Loucy (cell line): ENCODE measurements around the gene COL23A1.

Experiments used
- H2AFZ ChIP-seq: fragments of 200-600 bp; sonication (generic); 2 replicates; pipeline ENCODE4 v1.6.0; 2016; ENCODE audit warnings: antibody characterized with exemption, mild to moderate bottlenecking, low read length, moderate library complexity
- H3F3A ChIP-seq: fragments of 200-600 bp; 2 replicates; pipeline ENCODE4 v1.6.0; 2016; ENCODE audit warnings: antibody characterized with exemption, low read depth, mild to moderate bottlenecking
- H3K27me3 ChIP-seq: fragments of 200-600 bp; sonication (generic); 2 replicates; pipeline ENCODE4 v1.6.1; 2014; ENCODE audit warnings: low read length, mild to moderate bottlenecking; ENCODE audit not compliant: insufficient read depth, poor library complexity, severe bottlenecking
- H3K36me3 ChIP-seq: fragments of 200-600 bp; sonication (generic); 2 replicates; pipeline ENCODE4 v1.6.1; 2016; ENCODE audit warnings: low read length; ENCODE audit not compliant: insufficient read depth
- H3K4me1 ChIP-seq: fragments of 200-600 bp; sonication (generic); 2 replicates; pipeline ENCODE4 v1.5.1; 2014; ENCODE audit warnings: low read length, mild to moderate bottlenecking; ENCODE audit not compliant: insufficient read depth, poor library complexity, severe bottlenecking
- H3K4me2 ChIP-seq: fragments of 200-600 bp; sonication (generic); 2 replicates; pipeline ENCODE4 v1.6.0; 2014; ENCODE audit warnings: antibody characterized with exemption, low read length, low read depth, mild to moderate bottlenecking; ENCODE audit not compliant: poor library complexity, severe bottlenecking
- H3K4me3 ChIP-seq: fragments of 200-600 bp; sonication (generic); 2 replicates; pipeline ENCODE4 v1.5.1; 2014; ENCODE audit warnings: low read length, mild to moderate bottlenecking, mixed read lengths; ENCODE audit not compliant: poor library complexity, severe bottlenecking
- H3K79me2 ChIP-seq: fragments of 200-600 bp; sonication (generic); 2 replicates; pipeline ENCODE4 v1.6.1; 2014; ENCODE audit warnings: low read length; ENCODE audit not compliant: insufficient read depth
- H3K9ac ChIP-seq: fragments of 200-600 bp; sonication (generic); 2 replicates; pipeline ENCODE4 v1.6.0; 2014; ENCODE audit warnings: mild to moderate bottlenecking, low read depth, low read length, moderate library complexity; ENCODE audit not compliant: poor library complexity, severe bottlenecking
- H3K9me2 ChIP-seq: fragments of 200-600 bp; sonication (generic); replicated peaks from 2 replicates; pipeline ENCODE4 v1.6.1; 2016; ENCODE audit warnings: low read depth, low read length, mixed read lengths
- H3K9me3 ChIP-seq: fragments of 200-600 bp; sonication (generic); 2 replicates; pipeline ENCODE4 v1.6.1; 2014; ENCODE audit warnings: mild to moderate bottlenecking, antibody characterized with exemption, low read length, low read depth; ENCODE audit not compliant: insufficient read depth
- H4K20me1 ChIP-seq: fragments of 200-600 bp; sonication (generic); 2 replicates; pipeline ENCODE4 v1.6.0; 2014; ENCODE audit warnings: antibody characterized with exemption, low read length, mild to moderate bottlenecking; ENCODE audit not compliant: insufficient read depth, poor library complexity, severe bottlenecking
- EZH2phosphoT487 ChIP-seq: fragments of 200-600 bp; IDR thresholded peaks from 2 replicates; pipeline ENCODE4 v1.6.1; 2018; ENCODE audit warnings: antibody characterized with exemption, mild to moderate bottlenecking, moderate library complexity, borderline replicate concordance
- TF ChIP-seq, protein P1 (sequence below): fragments of 200-600 bp; sonication (generic); conservative IDR thresholded peaks from 2 replicates; pipeline ENCODE4 v1.5.1; 2014; ENCODE audit warnings: mild to moderate bottlenecking, antibody characterized with exemption, low read length

Gene COL23A1

DNA sequence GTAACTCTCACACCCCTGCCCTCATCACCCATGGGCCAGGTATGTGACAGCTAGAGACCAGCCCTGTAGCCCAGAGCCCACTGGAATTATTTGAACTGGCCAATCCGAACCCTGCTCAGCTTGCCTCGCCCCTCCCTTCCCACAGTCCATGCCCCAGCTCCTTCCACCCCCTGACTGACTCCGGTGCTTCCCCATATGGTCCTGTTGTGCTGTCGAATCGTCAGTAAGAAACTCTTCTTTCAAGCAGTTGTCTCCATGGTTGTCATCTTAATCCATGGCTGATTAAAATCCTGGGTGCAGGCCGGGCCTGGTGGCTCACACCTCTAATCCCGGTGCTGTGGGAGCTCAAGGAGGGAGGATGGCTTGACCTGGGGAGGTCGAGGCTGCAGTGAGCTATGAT is 118.5 kb downstream of the COL23A1 start:
- no peaks in the 10 kb centered on the region for H3K4me1 ChIP-seq
- H3K36me3 ChIP-seq, result no peaks in the 10 kb centered on the region
- no peaks in the 10 kb centered on the region for H3K27me3 ChIP-seq
- H3K9me2 ChIP-seq, result no peaks in the 10 kb centered on the region
- H3K9ac ChIP-seq, result no peak overlapping the region
- H3K9me3 ChIP-seq, result no peaks in the 10 kb centered on the region
- H3K79me2 ChIP-seq, result no peaks in the 10 kb centered on the region
- no peaks in the 10 kb centered on the region for H4K20me1 ChIP-seq
- no peak overlapping the region for H3K4me3 ChIP-seq
- H2AFZ ChIP-seq, result no peak overlapping the region
- no peak overlapping the region for H3K4me2 ChIP-seq
- TF ChIP-seq, protein P1, sequence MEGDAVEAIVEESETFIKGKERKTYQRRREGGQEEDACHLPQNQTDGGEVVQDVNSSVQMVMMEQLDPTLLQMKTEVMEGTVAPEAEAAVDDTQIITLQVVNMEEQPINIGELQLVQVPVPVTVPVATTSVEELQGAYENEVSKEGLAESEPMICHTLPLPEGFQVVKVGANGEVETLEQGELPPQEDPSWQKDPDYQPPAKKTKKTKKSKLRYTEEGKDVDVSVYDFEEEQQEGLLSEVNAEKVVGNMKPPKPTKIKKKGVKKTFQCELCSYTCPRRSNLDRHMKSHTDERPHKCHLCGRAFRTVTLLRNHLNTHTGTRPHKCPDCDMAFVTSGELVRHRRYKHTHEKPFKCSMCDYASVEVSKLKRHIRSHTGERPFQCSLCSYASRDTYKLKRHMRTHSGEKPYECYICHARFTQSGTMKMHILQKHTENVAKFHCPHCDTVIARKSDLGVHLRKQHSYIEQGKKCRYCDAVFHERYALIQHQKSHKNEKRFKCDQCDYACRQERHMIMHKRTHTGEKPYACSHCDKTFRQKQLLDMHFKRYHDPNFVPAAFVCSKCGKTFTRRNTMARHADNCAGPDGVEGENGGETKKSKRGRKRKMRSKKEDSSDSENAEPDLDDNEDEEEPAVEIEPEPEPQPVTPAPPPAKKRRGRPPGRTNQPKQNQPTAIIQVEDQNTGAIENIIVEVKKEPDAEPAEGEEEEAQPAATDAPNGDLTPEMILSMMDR, result no peak
- no peak for TF ChIP-seq EZH2phosphoT487
- no peaks in the 10 kb centered on the region for H3F3A ChIP-seq

DNA sequence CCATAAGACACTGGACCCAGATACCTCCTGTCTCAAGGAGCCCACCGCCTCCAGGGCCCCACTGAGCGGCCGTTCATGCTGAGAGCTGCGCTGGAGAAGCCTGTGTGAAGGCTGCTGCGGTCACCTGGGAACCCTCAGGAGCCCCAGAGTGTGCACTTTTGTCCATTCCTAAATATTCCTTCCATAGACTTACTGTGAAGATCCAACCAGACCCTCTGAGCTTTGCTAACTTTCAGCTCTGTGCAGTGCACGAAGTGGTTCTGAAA is 119.5 kb downstream of the COL23A1 start:
- H3K79me2 ChIP-seq, result no peaks in the 10 kb centered on the region
- no peaks in the 10 kb centered on the region for H3K9me2 ChIP-seq
- H3K4me3 ChIP-seq, result no peak overlapping the region
- no peak overlapping the region for H2AFZ ChIP-seq
- no peaks in the 10 kb centered on the region for H3F3A ChIP-seq
- no peak overlapping the region for H3K4me2 ChIP-seq
- no peaks in the 10 kb centered on the region for H3K36me3 ChIP-seq
- no peaks in the 10 kb centered on the region for H3K4me1 ChIP-seq
- no peaks in the 10 kb centered on the region for H4K20me1 ChIP-seq
- H3K9me3 ChIP-seq, result no peaks in the 10 kb centered on the region
- TF ChIP-seq EZH2phosphoT487, result no peak
- TF ChIP-seq, protein P1, result no peak
- H3K27me3 ChIP-seq, result no peaks in the 10 kb centered on the region
- H3K9ac ChIP-seq, result no peak overlapping the region

DNA sequence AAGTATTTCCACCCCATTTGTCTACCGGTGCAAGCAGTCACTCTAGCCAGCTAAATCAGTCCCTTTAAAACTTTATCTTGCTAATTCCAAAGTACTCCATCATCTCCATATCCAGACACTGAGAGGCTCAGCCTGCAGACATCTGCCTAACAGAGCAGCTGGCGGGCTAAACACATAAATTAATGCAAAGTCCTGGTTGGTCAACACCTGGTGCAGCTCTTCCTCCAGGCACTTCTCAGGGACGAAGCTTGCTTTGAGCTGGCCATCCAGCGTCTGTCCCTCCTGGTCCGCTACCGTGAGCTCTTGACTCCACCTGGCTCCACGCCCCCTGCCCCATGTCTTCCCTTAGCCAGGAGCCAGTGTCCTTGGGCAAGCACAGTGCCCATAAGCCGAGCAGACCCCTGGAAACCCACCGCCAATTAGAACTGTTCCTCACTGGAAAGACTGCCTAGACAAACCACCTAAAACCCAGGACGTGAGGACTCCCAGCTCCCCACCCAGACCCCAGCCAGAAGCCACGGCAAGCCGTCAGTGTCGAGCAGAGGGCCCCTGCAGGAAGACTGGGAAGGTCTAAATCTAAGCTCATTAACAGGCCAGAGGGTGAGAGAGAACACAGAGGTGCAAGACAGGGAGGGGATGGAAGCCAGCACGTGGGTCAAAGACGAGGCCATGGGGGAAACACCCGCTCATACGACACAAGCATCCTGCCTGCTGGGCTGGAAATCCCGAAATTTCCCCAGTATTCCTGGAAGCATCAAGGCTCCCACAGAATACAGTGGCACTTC is 120.0 kb downstream of the COL23A1 start:
- Histone ChIP-seq H4K20me1 (no peaks in the 10 kb centered on the region), H3K4me1 (no peaks in the 10 kb centered on the region), H3K36me3 (no peaks in the 10 kb centered on the region), H3K27me3 (no peaks in the 10 kb centered on the region), H3K4me2 (no peak overlapping the region), H3K79me2 (no peaks in the 10 kb centered on the region), H3K9ac (no peak overlapping the region), H2AFZ (no peak overlapping the region), H3F3A (no peaks in the 10 kb centered on the region), H3K9me2 (no peaks in the 10 kb centered on the region), H3K9me3 (no peaks in the 10 kb centered on the region), H3K4me3 (no peak overlapping the region)
- TF ChIP-seq EZH2phosphoT487, result no peak
